K562 (cell line): ENCODE measurements around the gene PHF1. TPM values are rescaled to one million over a fixed set of nuclear protein-coding genes. Genes with fewer than 3 reads are reported as not detected.

ENCODE experiments used
- ARID3B ChIP-seq: fragments of 250-450 bp; sonication (Bioruptor Pico); IDR thresholded peaks from 2 replicates; pipeline ENCODE4 v1.4.0; 2020; ENCODE audit warnings: borderline replicate concordance
- BCOR ChIP-seq: fragments of 450-650 bp; IDR thresholded peaks from 2 replicates; pipeline ENCODE4 v1.6.1; 2016
- BRD4 ChIP-seq: fragments of 200-600 bp; sonication (generic); IDR thresholded peaks from 2 replicates; pipeline ENCODE4 v1.6.1; 2017; ENCODE audit warnings: inconsistent platforms
- CREB1 ChIP-seq, 2 experiments: sonication (generic) in 1 of 2; formaldehyde crosslinking in 1 of 2; IDR thresholded peaks; 2 replicates each; pipeline versions ENCODE4 v1.6.1 to v1.8.0; 2012 to 2022; ENCODE audit warnings: inconsistent platforms in 1 of 2, mild to moderate bottlenecking in 1 of 2, missing genetic modification reagents in 1 of 2, moderate library complexity in 1 of 2
- MAFG ChIP-seq: fragments of 450-650 bp; conservative IDR thresholded peaks from 2 replicates; pipeline ENCODE4 v1.6.1; 2016; ENCODE audit warnings: missing genetic modification characterization, missing compliant biosample characterization
- NUFIP1 ChIP-seq: fragments of 450-650 bp; IDR thresholded peaks from 2 replicates; pipeline ENCODE4 v1.6.1; 2018; ENCODE audit not compliant: partially characterized antibody
- RFX5 ChIP-seq: IDR thresholded peaks from 2 replicates; pipeline ENCODE4 v1.6.1; 2011; ENCODE audit warnings: low read depth, mild to moderate bottlenecking, improper control_type of control experiment, low read length
- SOX6 ChIP-seq: fragments of 450-650 bp; IDR thresholded peaks from 2 replicates; pipeline ENCODE4 v1.6.1; 2014; ENCODE audit warnings: mild to moderate bottlenecking
- SRSF1 ChIP-seq: fragments of 200-400 bp; formaldehyde crosslinking; IDR thresholded peaks from 2 replicates; pipeline ENCODE4 v1.6.1; 2017; ENCODE audit warnings: mild to moderate bottlenecking, low read depth, low read length, moderate library complexity
- TFAM ChIP-seq: fragments of 250-450 bp; sonication (Bioruptor Pico); conservative IDR thresholded peaks from 2 replicates; pipeline ENCODE4 v1.5.0; 2021; ENCODE audit warnings: mild to moderate bottlenecking, moderate library complexity
- ZC3H4 ChIP-seq: sonication (generic); formaldehyde crosslinking; IDR thresholded peaks from 2 replicates; pipeline ENCODE4 v1.9.0; 2021; ENCODE audit warnings: missing genetic modification reagents, borderline replicate concordance
- ZFPM2 ChIP-seq: fragments of 250-450 bp; sonication (Bioruptor Pico); IDR thresholded peaks from 2 replicates; pipeline ENCODE4 v1.5.1; 2022; ENCODE audit warnings: mild to moderate bottlenecking
- ZMIZ1 ChIP-seq, 2 experiments: fragments of 150-350 bp in 1 of 2; IDR thresholded peaks; 2 replicates each; pipeline ENCODE4 v1.6.1; 2012 to 2016; ENCODE audit warnings: low read depth in 2 of 2, low read length in 2 of 2, mild to moderate bottlenecking in 1 of 2, moderate library complexity in 1 of 2
- ZNF124 ChIP-seq: sonication (generic); formaldehyde crosslinking; IDR thresholded peaks from 2 replicates; pipeline ENCODE4 v1.8.1; 2022; ENCODE audit warnings: missing genetic modification reagents
- ZNF133 ChIP-seq: fragments of 250-450 bp; sonication (Bioruptor Pico); IDR thresholded peaks from 2 replicates; pipeline ENCODE4 v1.4.0; 2020; ENCODE audit warnings: mild to moderate bottlenecking
- ZNF165 ChIP-seq: fragments of 250-450 bp; sonication (Bioruptor Pico); IDR thresholded peaks from 2 replicates; pipeline ENCODE4 v1.4.0; 2020; ENCODE audit warnings: borderline replicate concordance
- ZNF224 ChIP-seq: sonication (generic); formaldehyde crosslinking; IDR thresholded peaks from 2 replicates; pipeline ENCODE4 v1.8.0; 2022; ENCODE audit warnings: mild to moderate bottlenecking, missing genetic modification reagents
- ZNF232 ChIP-seq: sonication (generic); formaldehyde crosslinking; IDR thresholded peaks from 2 replicates; pipeline ENCODE4 v1.8.0; 2022; ENCODE audit warnings: mild to moderate bottlenecking, missing genetic modification reagents
- ZNF239 ChIP-seq: fragments of 250-450 bp; sonication (Bioruptor Pico); IDR thresholded peaks from 2 replicates; pipeline ENCODE4 v1.4.0; 2020; ENCODE audit warnings: mild to moderate bottlenecking
- ZNF274 ChIP-seq: IDR thresholded peaks from 2 replicates; pipeline ENCODE4 v1.6.1; 2011; ENCODE audit warnings: low read depth, mild to moderate bottlenecking, low read length, moderate library complexity, borderline replicate concordance
- ZNF3 ChIP-seq: fragments of 250-450 bp; sonication (Bioruptor Pico); IDR thresholded peaks from 2 replicates; pipeline ENCODE4 v1.5.0; 2021; ENCODE audit warnings: mild to moderate bottlenecking, moderate library complexity
- ZNF436 ChIP-seq: fragments of 250-450, 450-650 bp; sonication (Bioruptor Pico); formaldehyde crosslinking; IDR thresholded peaks from 2 replicates; pipeline ENCODE4 v1.7.0; 2020; ENCODE audit warnings: mild to moderate bottlenecking
- ZNF696 ChIP-seq: fragments of 250-450 bp; sonication (Bioruptor Pico); conservative IDR thresholded peaks from 2 replicates; pipeline ENCODE4 v1.4.0; 2020; ENCODE audit warnings: mild to moderate bottlenecking, moderate library complexity
- polyA plus RNA-seq, 8 experiments: library from polyadenylated mRNA; depleted of rRNA in 4 of 8; stranded (reverse) in 5 of 8; unstranded in 3 of 8; fragments of >200 nt; fragmentation: Nextera tagmentation in 2 of 8; fragmentation: Illumina TruSeq in 1 of 8; extraction: Ambion mirVana in 2 of 8; extraction: Trizol in 1 of 8; gene quantifications; 2 replicates each; pipeline versions ENCODE4 v1.2.1 to v1.2.3, GENCODE V29; 2011 to 2014; ENCODE audit warnings: inconsistent platforms in 1 of 8, missing spikeins in 1 of 8
- total RNA-seq, 7 experiments: library from RNA; depleted of rRNA in 6 of 7; stranded (reverse); fragments of >200 nt in 6 of 7; fragmentation: Illumina TruSeq in 2 of 7; extraction: Trizol in 2 of 7; gene quantifications; 2 replicates each; pipeline versions ENCODE4 v1.2.1 to v1.2.3, GENCODE V29; 2011 to 2021; ENCODE audit warnings: low replicate concordance in 1 of 7

Gene PHF1
- total and polyA plus RNA-seq, 9 of the 15 experiments (the other 6 are each of a cell fraction or from before 2014, with no cell fraction given), result 3.7 to 64.2 (median 33.7) TPM

- TF ChIP-seq SOX6 (no peak), RFX5 (no peak), ZNF696 (CRISPR knock-in tag) (no peak), ZMIZ1 (IDR thresholded peaks at IDR 0.05; ENCODE audit: low read depth in 2 of 2, low read length in 2 of 2) (no peak), ZNF133 (no peak), ZC3H4 (no peak), ZNF232 (CRISPR knock-in tag) (no peak), CREB1 (IDR thresholded peaks at IDR 0.05) (no peak), CREB1 (CRISPR knock-in tag; IDR thresholded peaks at IDR 0.05) (no peak), BCOR (peak; percentile 62; the same call in 1 of the 2 replicates), ZNF165 (no peak), ZNF224 (CRISPR knock-in tag) (no peak), ZNF239 (no peak), ZFPM2 (CRISPR knock-in tag) (no peak), ARID3B (CRISPR knock-in tag) (no peak), BRD4 (peak; percentile 76), NUFIP1 (no peak), SRSF1 (no peak), ZNF3 (CRISPR knock-in tag) (no peak), MAFG (no peak), ZNF124 (no peak), ZNF436 (CRISPR knock-in tag) (no peak), ZNF274 (no peak), TFAM (no peak)
Observed at GRCh38 chr6:33420491-33421343, 9.9 kb downstream of the PHF1 start (continued).
